Measurements from ENCODE around the gene KRT74.

DNA sequence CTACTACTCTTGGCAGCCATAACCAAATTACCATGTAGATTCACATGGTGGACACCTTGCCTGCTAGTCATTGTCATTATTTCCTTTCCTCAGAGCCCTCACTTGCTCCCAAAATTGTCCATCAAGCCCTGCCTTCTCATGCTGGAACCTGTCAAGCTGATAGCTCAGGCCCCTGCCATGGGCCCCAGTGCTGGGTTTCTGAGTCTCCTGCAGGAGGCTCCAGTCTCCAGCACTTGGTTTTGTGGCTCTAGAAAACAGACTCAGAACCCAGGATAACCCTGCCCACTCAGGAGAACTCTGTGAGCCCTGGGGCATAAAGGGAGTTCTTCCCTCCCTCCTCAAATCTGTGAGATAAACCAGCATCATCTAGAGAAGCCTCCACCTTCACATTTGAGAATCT lies 31.5 kb downstream of the KRT74 start:
- TF ChIP-seq SP1 (CRISPR knock-in tag; conservative IDR thresholded peaks at IDR 0.05) = no peak
- TF ChIP-seq, protein P1, sequence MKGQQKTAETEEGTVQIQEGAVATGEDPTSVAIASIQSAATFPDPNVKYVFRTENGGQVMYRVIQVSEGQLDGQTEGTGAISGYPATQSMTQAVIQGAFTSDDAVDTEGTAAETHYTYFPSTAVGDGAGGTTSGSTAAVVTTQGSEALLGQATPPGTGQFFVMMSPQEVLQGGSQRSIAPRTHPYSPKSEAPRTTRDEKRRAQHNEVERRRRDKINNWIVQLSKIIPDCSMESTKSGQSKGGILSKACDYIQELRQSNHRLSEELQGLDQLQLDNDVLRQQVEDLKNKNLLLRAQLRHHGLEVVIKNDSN (CRISPR knock-in tag; IDR thresholded peaks at IDR 0.05) = no peak
- TF ChIP-seq CTCF (IDR thresholded peaks at IDR 0.05) = no peak
- no peak for TF ChIP-seq IRF2 (CRISPR knock-in tag; IDR thresholded peaks at IDR 0.05; ENCODE audit: borderline replicate concordance, low read depth)
- no peak for TF ChIP-seq ZNF121 (CRISPR knock-in tag; IDR thresholded peaks at IDR 0.05)
- TF ChIP-seq MXD4 (CRISPR knock-in tag; IDR thresholded peaks at IDR 0.05; ENCODE audit: borderline replicate concordance) = no peak
- no peak for TF ChIP-seq NFYB (CRISPR knock-in tag; conservative IDR thresholded peaks at IDR 0.05; ENCODE audit: low read depth)
- no peak for TF ChIP-seq RELA (CRISPR knock-in tag; IDR thresholded peaks at IDR 0.05; ENCODE audit: borderline replicate concordance)
